NCI-H1048 (cell line): Measurements from ENCODE around the gene PPM1D.
"Not testable (repeated sequence)": the region's sequence is repeated elsewhere in the genome, so short reads cannot be mapped to it uniquely, and the experiment has no call there.

Source experiments
- DNase-seq: peaks from one replicate; lab custom pipeline; 2025; lab: John Stamatoyannopoulos, UW

The PPM1D gene

GRCh38 chr17:60668741-60669140, 68.7 kb downstream of the PPM1D start:
- not testable (repeated sequence) for DNase-seq

GRCh38 chr17:60671482-60671881, 71.5 kb downstream of the PPM1D start:
- no peak for DNase-seq

- DNase-seq, result not testable (repeated sequence)
These were observed 74.6 kb downstream of the PPM1D start for GRCh38 chr17:60674637-60675036.

- DNase-seq, result no peak
These were observed 76.0 kb downstream of the PPM1D start for GRCh38 chr17:60675997-60676396.

GRCh38 chr17:60676758-60677307, 76.8 kb downstream of the PPM1D start:
- DNase-seq, result no peak

- DNase-seq, result peak; percentile 93
These were observed 77.5 kb downstream of the PPM1D start, which contains the start of gene BCAS3 for GRCh38 chr17:60677308-60678117. TSS of gene BCAS3 (plus strand) at chr17:60677851.

GRCh38 chr17:60678118-60678444, 78.1 kb downstream of the PPM1D start:
- DNase-seq, result no peak

- DNase-seq, result no peak
These were observed 79.3 kb downstream of the PPM1D start for GRCh38 chr17:60679287-60679686.

GRCh38 chr17:60680754-60681153, 80.8 kb downstream of the PPM1D start:
- no peak for DNase-seq

GRCh38 chr17:60685437-60685836, 85.4 kb downstream of the PPM1D start:
- DNase-seq, result no peak

GRCh38 chr17:60695960-60696359, 96.0 kb downstream of the PPM1D start:
- no peak for DNase-seq

- no peak for DNase-seq
These were observed 99.1 kb downstream of the PPM1D start for GRCh38 chr17:60699090-60699489.

- DNase-seq, result no peak
These were observed 104.2 kb downstream of the PPM1D start for GRCh38 chr17:60704170-60704569.

GRCh38 chr17:60712675-60713074, 112.7 kb downstream of the PPM1D start:
- no peak for DNase-seq

GRCh38 chr17:60713608-60714007, 113.6 kb downstream of the PPM1D start:
- DNase-seq, result no peak
